DND-41 (cell line): Measurements from ENCODE around the gene ZSWIM6.

Experiments used
- CTCF ChIP-seq: IDR thresholded peaks from 2 replicates; pipeline ENCODE4 v1.5.1; 2012; ENCODE audit warnings: borderline replicate concordance, low read length, moderate library complexity, mild to moderate bottlenecking; ENCODE audit not compliant: poor library complexity, severe bottlenecking; ENCODE audit errors: extremely low read depth
- EZH2 ChIP-seq: IDR thresholded peaks from 3 replicates; pipeline ENCODE4 v1.6.1; 2012; ENCODE audit warnings: borderline replicate concordance, low read depth, mild to moderate bottlenecking, moderate library complexity, low read length, inconsistent platforms; ENCODE audit not compliant: severe bottlenecking

- TF ChIP-seq CTCF (no peak), EZH2 (no peak)
Observed at GRCh38 chr5:61471352-61471751, 139.3 kb downstream of the ZSWIM6 start.
